Brain microvascular endothelial cell (primary cell): ENCODE measurements around the gene TCF19.
A peak's percentile ranks its signal among the peaks of the same experiment; 100 is the strongest.

Experiments
- DNase-seq: peaks from one replicate; pipeline ENCODE4 v3.0.0-alpha.2; 2020
- H3K27ac ChIP-seq: fragments of 250-450 bp; sonication (Bioruptor Pico); 2 replicates; pipeline ENCODE4 v1.5.1; 2020; ENCODE audit warnings: mild to moderate bottlenecking, moderate library complexity
- H3K27me3 ChIP-seq: fragments of 250-450 bp; sonication (Bioruptor Pico); replicated peaks from 2 replicates; pipeline ENCODE4 v1.5.1; 2020; ENCODE audit warnings: mild to moderate bottlenecking
- H3K36me3 ChIP-seq: fragments of 250-450 bp; sonication (Bioruptor Pico); replicated peaks from 2 replicates; pipeline ENCODE4 v1.5.1; 2020; ENCODE audit warnings: mild to moderate bottlenecking
- H3K4me3 ChIP-seq: 2 replicates; pipeline ENCODE4 v1.5.1; 2011; ENCODE audit warnings: low read depth, mild to moderate bottlenecking, control low read depth, low read length, moderate library complexity
- CTCF ChIP-seq: IDR thresholded peaks from 2 replicates; pipeline ENCODE4 v1.5.1; 2011; ENCODE audit warnings: low read depth, mild to moderate bottlenecking, moderate library complexity, low read length, control low read depth, inconsistent platforms; ENCODE audit errors: missing control alignments
- in situ Hi-C: cut with HindIII; loops from 2 replicates; pipeline ENCODE4 v1.10.0; 2017; ENCODE audit warnings: low sequenced_read_pairs, low pct_ligation_motif_present

TCF19 gene

GRCh38 chr6:31173406-31173805 lies 15.0 kb downstream of the TCF19 start:
- no peak for TF ChIP-seq CTCF
- Histone ChIP-seq H3K4me3 (no peak overlapping the region), H3K27me3 (no peaks in the 10 kb centered on the region), H3K36me3 (no peaks in the 10 kb centered on the region), H3K27ac (no peak overlapping the region)
- DNase-seq = no peak
- in situ Hi-C loops = no loop called here

GRCh38 chr6:31174378-31174777 lies 16.0 kb downstream of the TCF19 start:
- no peak for DNase-seq
- no peak for TF ChIP-seq CTCF
- Histone ChIP-seq H3K27me3 (no peaks in the 10 kb centered on the region), H3K36me3 (no peaks in the 10 kb centered on the region), H3K4me3 (no peak overlapping the region), H3K27ac (no peak overlapping the region)
- in situ Hi-C loops = no loop called here

- DNase-seq = peak; percentile 32
- Histone ChIP-seq H3K27me3 (no peaks in the 10 kb centered on the region), H3K27ac (no peak overlapping the region), H3K36me3 (no peaks in the 10 kb centered on the region), H3K4me3 (no peak overlapping the region)
- TF ChIP-seq CTCF = no peak
- in situ Hi-C loops = no loop called here
Observed at GRCh38 chr6:31175971-31176370, 17.6 kb downstream of the TCF19 start.

- no peaks in the 10 kb centered on the region for H3K36me3 ChIP-seq
- no peak overlapping the region for H3K27ac ChIP-seq
- no peak overlapping the region for H3K4me3 ChIP-seq
- no peak for DNase-seq
- no peak for TF ChIP-seq CTCF
- no peaks in the 10 kb centered on the region for H3K27me3 ChIP-seq
- in situ Hi-C loops = no loop called here
Observed at GRCh38 chr6:31178143-31179041, 20.0 kb downstream of the TCF19 start.

GRCh38 chr6:31179042-31179386 lies 20.6 kb downstream of the TCF19 start:
- Histone ChIP-seq H3K4me3 (no peak overlapping the region), H3K27me3 (no peaks in the 10 kb centered on the region), H3K27ac (no peak overlapping the region), H3K36me3 (no peaks in the 10 kb centered on the region)
- in situ Hi-C loops = no loop called here
- no peak for DNase-seq
- no peak for TF ChIP-seq CTCF

GRCh38 chr6:31179896-31180295 lies 21.5 kb downstream of the TCF19 start:
- in situ Hi-C loops = no loop called here
- Histone ChIP-seq H3K27me3 (no peaks in the 10 kb centered on the region), H3K27ac (no peak overlapping the region), H3K4me3 (peak overlapping the region; percentile 44), H3K36me3 (no peaks in the 10 kb centered on the region)
- no peak for TF ChIP-seq CTCF
- no peak for DNase-seq
